ENCODE results near the gene SLC20A1.
"Not testable (repeated sequence)": the region's sequence is repeated elsewhere in the genome, so short reads cannot be mapped to it uniquely, and the experiment has no call there.

- TF ChIP-seq REST (IDR thresholded peaks at IDR 0.05; ENCODE audit: low read depth); EZH2 (IDR thresholded peaks at IDR 0.05); CEBPB (IDR thresholded peaks at IDR 0.05; ENCODE audit: low read depth); FOSL1 (IDR thresholded peaks at IDR 0.05; ENCODE audit: low read depth): not testable (repeated sequence)
Measured at GRCh38 chr2:112615798-112616197, 29.9 kb upstream of the SLC20A1 start.
